HepG2 (cell line): Measurements from ENCODE around the gene SNUPN. TPM values are rescaled to one million over a fixed set of nuclear protein-coding genes. Genes with fewer than 3 reads are reported as not detected.
A peak's percentile ranks its signal among the peaks of the same experiment; 100 is the strongest.

Experiments used
- ADNP ChIP-seq: sonication (generic); formaldehyde crosslinking; IDR thresholded peaks from 2 replicates; pipeline ENCODE4 v1.4.0; 2020; ENCODE audit warnings: missing genetic modification reagents
- RBFOX2 ChIP-seq: fragments of 200-400 bp; formaldehyde crosslinking; IDR thresholded peaks from 2 replicates; pipeline ENCODE4 v1.6.1; 2017; ENCODE audit warnings: low read depth, mild to moderate bottlenecking, low read length
- THAP11 ChIP-seq: IDR thresholded peaks from 2 replicates; pipeline ENCODE4 v1.6.1; 2016; ENCODE audit warnings: missing biosample characterization, missing genetic modification reagents
- XRCC5 ChIP-seq: fragments of 200-400 bp; formaldehyde crosslinking; optimal IDR thresholded peaks from 2 replicates; pipeline ENCODE3; 2017; ENCODE audit warnings: mild to moderate bottlenecking, low read length
- ZMAT3 ChIP-seq: sonication (generic); formaldehyde crosslinking; conservative IDR thresholded peaks from 2 replicates; pipeline ENCODE4 v1.7.0; 2021; ENCODE audit warnings: missing genetic modification reagents
- ZNF317 ChIP-seq: sonication (generic); formaldehyde crosslinking; IDR thresholded peaks from 2 replicates; pipeline ENCODE4 v1.5.0; 2020; ENCODE audit warnings: mild to moderate bottlenecking, missing genetic modification reagents
- ZNF382 ChIP-seq: sonication (generic); formaldehyde crosslinking; IDR thresholded peaks from 2 replicates; pipeline ENCODE4 v1.5.0; 2020; ENCODE audit warnings: missing genetic modification reagents, mild to moderate bottlenecking, borderline replicate concordance
- ZNF451 ChIP-seq: sonication (generic); formaldehyde crosslinking; IDR thresholded peaks from 2 replicates; pipeline ENCODE4 v1.5.0; 2020; ENCODE audit warnings: mild to moderate bottlenecking, missing genetic modification reagents
- ZNF546 ChIP-seq: sonication (generic); formaldehyde crosslinking; conservative IDR thresholded peaks from 2 replicates; pipeline ENCODE4 v1.8.1; 2023; ENCODE audit warnings: mild to moderate bottlenecking, missing genetic modification reagents
- ZNF549 ChIP-seq: sonication (generic); formaldehyde crosslinking; IDR thresholded peaks from 2 replicates; pipeline ENCODE4 v1.5.0; 2020; ENCODE audit warnings: missing genetic modification reagents
- ZNF75D ChIP-seq: sonication (generic); formaldehyde crosslinking; IDR thresholded peaks from 2 replicates; pipeline ENCODE4 v1.8.1; 2023; ENCODE audit warnings: missing genetic modification reagents, mild to moderate bottlenecking, borderline replicate concordance
- polyA plus RNA-seq, 8 experiments: library from polyadenylated mRNA; depleted of rRNA in 3 of 8; stranded (reverse) in 7 of 8; unstranded in 1 of 8; fragments of >200 nt; fragmentation: Illumina TruSeq in 4 of 8; extraction: Trizol in 4 of 8; gene quantifications; 2 replicates each; pipeline versions ENCODE4 v1.2.1 to v1.2.3, GENCODE V29; 2011 to 2016; ENCODE audit warnings: low read depth in 4 of 8, missing spikeins in 1 of 8, mixed read lengths in 1 of 8; ENCODE audit not compliant: insufficient read depth in 1 of 8
- total RNA-seq, 5 experiments: library from RNA; depleted of rRNA; stranded (reverse); fragments of >200 nt; fragmentation: Illumina TruSeq; extraction: Trizol; gene quantifications; 2 replicates each; pipeline ENCODE4 v1.2.3, GENCODE V29; 2016; ENCODE audit warnings: low read depth in 1 of 5
- TF ChIP-seq, protein P1 (sequence below): sonication (generic); formaldehyde crosslinking; IDR thresholded peaks from 2 replicates; pipeline ENCODE4 v1.9.0; 2021; ENCODE audit warnings: missing genetic modification reagents, borderline replicate concordance
- TF ChIP-seq, protein P2 (sequence below): sonication (generic); formaldehyde crosslinking; IDR thresholded peaks from 2 replicates; pipeline ENCODE4 v1.9.0; 2021; ENCODE audit warnings: missing genetic modification reagents, borderline replicate concordance
- TF ChIP-seq, protein P3 (sequence below): sonication (generic); formaldehyde crosslinking; IDR thresholded peaks from 2 replicates; pipeline ENCODE4 v1.8.0; 2023; ENCODE audit warnings: mild to moderate bottlenecking, missing genetic modification reagents
- TF ChIP-seq, protein P4 (sequence below): sonication (generic); formaldehyde crosslinking; IDR thresholded peaks from 2 replicates; pipeline ENCODE4 v1.4.0; 2020; ENCODE audit warnings: missing genetic modification reagents, borderline replicate concordance
- TF ChIP-seq, protein P5 (sequence below): sonication (generic); formaldehyde crosslinking; IDR thresholded peaks from 2 replicates; pipeline ENCODE4 v1.5.0; 2020; ENCODE audit warnings: mild to moderate bottlenecking, missing genetic modification reagents

SNUPN gene
- total and polyA plus RNA-seq, 2 of the 13 experiments (the other 11 are each of a cell fraction or from before 2014, with no cell fraction given): 9.0 to 16.4 TPM

DNA sequence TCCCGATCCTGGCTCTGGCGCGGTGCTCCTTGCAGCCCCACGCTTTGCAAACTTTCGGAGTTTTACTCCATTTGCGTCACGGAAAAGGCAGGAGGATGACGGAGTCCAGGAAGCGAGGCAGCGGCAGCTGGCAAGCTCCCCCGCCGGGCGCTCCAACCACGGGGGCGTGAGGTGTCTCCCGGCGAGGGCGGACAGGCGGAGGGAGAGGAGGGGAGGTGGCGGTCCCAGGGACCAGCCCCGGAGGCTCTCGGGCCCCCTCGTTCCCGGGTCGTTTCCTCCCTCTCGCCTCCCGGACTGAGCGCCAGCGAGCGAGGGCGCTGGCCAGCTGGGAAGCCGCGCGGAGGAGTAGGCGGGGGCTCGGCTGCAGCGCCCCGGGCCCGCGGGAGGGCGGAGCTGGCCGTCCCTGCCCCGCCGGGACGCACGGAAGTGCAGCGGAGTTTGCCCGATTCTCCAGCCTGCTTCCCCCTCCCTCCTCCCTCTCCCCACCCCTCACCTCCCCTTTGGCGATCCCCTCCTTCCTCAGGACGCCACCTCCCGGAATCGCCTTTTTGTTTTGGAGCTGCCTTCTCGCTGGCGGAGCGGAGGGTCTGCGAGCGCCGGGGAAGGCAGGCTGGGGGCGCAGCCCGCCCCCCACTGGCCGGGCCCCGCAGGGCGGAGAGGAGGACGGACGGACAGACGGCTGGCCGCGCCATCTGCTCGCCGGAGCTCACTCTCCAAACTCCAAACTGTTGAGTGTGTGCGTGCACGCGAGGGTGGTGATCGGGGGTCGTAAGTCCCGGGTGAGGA, 22.0 kb upstream of the SNUPN start, which contains the start of gene SNX33 (continued):
- TF ChIP-seq, protein P1, sequence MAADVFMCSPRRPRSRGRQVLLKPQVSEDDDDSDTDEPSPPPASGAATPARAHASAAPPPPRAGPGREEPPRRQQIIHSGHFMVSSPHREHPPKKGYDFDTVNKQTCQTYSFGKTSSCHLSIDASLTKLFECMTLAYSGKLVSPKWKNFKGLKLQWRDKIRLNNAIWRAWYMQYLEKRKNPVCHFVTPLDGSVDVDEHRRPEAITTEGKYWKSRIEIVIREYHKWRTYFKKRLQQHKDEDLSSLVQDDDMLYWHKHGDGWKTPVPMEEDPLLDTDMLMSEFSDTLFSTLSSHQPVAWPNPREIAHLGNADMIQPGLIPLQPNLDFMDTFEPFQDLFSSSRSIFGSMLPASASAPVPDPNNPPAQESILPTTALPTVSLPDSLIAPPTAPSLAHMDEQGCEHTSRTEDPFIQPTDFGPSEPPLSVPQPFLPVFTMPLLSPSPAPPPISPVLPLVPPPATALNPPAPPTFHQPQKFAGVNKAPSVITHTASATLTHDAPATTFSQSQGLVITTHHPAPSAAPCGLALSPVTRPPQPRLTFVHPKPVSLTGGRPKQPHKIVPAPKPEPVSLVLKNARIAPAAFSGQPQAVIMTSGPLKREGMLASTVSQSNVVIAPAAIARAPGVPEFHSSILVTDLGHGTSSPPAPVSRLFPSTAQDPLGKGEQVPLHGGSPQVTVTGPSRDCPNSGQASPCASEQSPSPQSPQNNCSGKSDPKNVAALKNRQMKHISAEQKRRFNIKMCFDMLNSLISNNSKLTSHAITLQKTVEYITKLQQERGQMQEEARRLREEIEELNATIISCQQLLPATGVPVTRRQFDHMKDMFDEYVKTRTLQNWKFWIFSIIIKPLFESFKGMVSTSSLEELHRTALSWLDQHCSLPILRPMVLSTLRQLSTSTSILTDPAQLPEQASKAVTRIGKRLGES: no peak
- TF ChIP-seq ZNF382 (CRISPR knock-in tag): no peak
- TF ChIP-seq ADNP: no peak
- TF ChIP-seq THAP11 (CRISPR knock-in tag): no peak; the same call in 1 of the 2 replicates
- TF ChIP-seq RBFOX2: peak; percentile 86
- TF ChIP-seq, protein P2, sequence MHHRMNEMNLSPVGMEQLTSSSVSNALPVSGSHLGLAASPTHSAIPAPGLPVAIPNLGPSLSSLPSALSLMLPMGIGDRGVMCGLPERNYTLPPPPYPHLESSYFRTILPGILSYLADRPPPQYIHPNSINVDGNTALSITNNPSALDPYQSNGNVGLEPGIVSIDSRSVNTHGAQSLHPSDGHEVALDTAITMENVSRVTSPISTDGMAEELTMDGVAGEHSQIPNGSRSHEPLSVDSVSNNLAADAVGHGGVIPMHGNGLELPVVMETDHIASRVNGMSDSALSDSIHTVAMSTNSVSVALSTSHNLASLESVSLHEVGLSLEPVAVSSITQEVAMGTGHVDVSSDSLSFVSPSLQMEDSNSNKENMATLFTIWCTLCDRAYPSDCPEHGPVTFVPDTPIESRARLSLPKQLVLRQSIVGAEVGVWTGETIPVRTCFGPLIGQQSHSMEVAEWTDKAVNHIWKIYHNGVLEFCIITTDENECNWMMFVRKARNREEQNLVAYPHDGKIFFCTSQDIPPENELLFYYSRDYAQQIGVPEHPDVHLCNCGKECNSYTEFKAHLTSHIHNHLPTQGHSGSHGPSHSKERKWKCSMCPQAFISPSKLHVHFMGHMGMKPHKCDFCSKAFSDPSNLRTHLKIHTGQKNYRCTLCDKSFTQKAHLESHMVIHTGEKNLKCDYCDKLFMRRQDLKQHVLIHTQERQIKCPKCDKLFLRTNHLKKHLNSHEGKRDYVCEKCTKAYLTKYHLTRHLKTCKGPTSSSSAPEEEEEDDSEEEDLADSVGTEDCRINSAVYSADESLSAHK (CRISPR knock-in tag): no peak
- TF ChIP-seq ZNF451 (CRISPR knock-in tag): no peak
- no peak for TF ChIP-seq XRCC5
- TF ChIP-seq, protein P3, sequence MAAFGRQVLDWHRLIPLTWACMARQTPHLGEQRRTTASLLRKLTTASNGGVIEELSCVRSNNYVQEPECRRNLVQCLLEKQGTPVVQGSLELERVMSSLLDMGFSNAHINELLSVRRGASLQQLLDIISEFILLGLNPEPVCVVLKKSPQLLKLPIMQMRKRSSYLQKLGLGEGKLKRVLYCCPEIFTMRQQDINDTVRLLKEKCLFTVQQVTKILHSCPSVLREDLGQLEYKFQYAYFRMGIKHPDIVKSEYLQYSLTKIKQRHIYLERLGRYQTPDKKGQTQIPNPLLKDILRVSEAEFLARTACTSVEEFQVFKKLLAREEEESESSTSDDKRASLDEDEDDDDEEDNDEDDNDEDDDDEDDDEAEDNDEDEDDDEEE (CRISPR knock-in tag): no peak
- TF ChIP-seq, protein P4, sequence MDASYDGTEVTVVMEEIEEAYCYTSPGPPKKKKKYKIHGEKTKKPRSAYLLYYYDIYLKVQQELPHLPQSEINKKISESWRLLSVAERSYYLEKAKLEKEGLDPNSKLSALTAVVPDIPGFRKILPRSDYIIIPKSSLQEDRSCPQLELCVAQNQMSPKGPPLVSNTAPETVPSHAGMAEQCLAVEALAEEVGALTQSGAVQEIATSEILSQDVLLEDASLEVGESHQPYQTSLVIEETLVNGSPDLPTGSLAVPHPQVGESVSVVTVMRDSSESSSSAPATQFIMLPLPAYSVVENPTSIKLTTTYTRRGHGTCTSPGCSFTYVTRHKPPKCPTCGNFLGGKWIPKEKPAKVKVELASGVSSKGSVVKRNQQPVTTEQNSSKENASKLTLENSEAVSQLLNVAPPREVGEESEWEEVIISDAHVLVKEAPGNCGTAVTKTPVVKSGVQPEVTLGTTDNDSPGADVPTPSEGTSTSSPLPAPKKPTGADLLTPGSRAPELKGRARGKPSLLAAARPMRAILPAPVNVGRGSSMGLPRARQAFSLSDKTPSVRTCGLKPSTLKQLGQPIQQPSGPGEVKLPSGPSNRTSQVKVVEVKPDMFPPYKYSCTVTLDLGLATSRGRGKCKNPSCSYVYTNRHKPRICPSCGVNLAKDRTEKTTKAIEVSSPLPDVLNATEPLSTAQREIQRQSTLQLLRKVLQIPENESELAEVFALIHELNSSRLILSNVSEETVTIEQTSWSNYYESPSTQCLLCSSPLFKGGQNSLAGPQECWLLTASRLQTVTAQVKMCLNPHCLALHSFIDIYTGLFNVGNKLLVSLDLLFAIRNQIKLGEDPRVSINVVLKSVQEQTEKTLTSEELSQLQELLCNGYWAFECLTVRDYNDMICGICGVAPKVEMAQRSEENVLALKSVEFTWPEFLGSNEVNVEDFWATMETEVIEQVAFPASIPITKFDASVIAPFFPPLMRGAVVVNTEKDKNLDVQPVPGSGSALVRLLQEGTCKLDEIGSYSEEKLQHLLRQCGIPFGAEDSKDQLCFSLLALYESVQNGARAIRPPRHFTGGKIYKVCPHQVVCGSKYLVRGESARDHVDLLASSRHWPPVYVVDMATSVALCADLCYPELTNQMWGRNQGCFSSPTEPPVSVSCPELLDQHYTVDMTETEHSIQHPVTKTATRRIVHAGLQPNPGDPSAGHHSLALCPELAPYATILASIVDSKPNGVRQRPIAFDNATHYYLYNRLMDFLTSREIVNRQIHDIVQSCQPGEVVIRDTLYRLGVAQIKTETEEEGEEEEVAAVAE: no peak
- TF ChIP-seq ZNF75D: no peak
- TF ChIP-seq ZMAT3: peak; percentile 52; the same call in 1 of the 2 replicates
- TF ChIP-seq ZNF546: no peak
- TF ChIP-seq, protein P5, sequence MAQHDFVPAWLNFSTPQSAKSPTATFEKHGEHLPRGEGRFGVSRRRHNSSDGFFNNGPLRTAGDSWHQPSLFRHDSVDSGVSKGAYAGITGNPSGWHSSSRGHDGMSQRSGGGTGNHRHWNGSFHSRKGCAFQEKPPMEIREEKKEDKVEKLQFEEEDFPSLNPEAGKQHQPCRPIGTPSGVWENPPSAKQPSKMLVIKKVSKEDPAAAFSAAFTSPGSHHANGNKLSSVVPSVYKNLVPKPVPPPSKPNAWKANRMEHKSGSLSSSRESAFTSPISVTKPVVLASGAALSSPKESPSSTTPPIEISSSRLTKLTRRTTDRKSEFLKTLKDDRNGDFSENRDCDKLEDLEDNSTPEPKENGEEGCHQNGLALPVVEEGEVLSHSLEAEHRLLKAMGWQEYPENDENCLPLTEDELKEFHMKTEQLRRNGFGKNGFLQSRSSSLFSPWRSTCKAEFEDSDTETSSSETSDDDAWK (CRISPR knock-in tag): no peak
- TF ChIP-seq ZNF549 (CRISPR knock-in tag): no peak
- TF ChIP-seq ZNF317: peak; percentile 17; the same call in 1 of the 2 replicates
